ENCODE measurements around the gene UBE2D2.

Gene UBE2D2

DNA sequence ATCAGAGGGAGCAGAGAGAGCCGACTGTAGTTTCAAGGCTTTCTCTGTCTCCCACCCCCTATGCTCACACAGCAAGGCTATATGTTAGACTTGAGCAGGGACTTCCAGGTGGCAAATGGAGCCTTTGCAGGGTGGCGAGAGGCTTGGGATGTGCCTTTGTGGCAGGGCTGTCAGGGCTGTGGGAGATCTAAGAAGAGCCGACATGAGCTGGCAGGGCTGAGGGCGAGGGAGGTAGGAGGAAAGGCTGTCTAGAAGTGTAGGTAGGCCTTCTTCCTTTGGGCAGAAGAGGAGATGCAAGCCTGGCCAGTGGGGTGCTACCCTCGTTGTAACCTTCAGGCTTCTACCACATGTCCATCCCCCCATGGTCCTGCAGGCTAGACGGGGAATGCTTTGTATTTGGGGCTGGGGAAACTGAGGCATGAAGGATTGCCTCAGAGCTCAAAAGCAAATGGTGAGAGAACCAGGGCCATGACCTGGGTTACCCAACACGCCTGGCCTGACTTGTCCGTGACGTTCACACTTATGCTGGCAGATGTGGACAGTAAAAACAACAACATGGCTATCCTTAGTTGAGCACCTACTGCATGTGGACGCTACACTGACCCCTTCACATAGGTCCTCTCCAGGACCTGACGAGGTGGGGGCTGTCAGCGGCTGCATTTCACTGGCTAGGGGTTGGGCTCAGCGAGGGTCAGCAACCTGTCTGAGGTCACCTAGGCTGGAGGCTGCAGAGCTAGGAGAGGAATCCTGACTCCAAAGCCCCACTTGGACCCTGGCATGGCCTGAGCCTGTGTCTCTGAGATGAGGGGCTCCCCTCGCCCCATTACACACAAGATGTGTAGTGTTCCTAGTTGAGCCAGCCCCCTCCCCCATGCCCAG is 102.3 kb downstream of the UBE2D2 start:
- no peak for DNase-seq

DNA sequence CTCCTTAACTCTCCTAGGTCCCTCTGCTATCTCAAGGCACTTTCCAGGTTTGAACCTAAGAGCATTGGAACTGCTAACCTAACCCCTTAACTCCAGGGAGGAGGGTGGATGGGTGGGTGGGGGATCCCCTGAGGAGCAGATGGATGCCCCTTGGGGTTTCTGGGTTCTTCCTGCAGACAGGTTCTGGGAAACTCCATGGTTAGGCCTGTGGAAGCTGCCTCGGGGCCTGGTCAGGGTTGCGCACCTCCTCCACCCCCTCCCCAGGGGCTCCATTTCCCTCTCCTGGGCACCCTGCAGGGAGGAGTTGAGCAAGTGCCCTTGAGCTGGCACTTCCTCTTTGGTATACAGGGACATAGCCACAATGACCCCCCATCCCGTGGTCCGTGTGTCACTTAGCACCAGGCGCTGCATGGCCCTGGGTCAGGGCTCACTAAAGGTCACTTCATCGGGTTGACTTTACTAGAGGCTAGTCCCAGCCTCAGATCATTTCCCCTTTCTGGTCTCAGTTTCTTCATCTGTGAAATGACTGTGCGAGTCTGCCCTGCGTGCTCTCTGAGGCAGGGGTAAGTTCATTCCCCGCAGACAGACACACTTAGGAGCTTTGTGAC is 103.1 kb downstream of the UBE2D2 start:
- DNase-seq, result no peak

DNA sequence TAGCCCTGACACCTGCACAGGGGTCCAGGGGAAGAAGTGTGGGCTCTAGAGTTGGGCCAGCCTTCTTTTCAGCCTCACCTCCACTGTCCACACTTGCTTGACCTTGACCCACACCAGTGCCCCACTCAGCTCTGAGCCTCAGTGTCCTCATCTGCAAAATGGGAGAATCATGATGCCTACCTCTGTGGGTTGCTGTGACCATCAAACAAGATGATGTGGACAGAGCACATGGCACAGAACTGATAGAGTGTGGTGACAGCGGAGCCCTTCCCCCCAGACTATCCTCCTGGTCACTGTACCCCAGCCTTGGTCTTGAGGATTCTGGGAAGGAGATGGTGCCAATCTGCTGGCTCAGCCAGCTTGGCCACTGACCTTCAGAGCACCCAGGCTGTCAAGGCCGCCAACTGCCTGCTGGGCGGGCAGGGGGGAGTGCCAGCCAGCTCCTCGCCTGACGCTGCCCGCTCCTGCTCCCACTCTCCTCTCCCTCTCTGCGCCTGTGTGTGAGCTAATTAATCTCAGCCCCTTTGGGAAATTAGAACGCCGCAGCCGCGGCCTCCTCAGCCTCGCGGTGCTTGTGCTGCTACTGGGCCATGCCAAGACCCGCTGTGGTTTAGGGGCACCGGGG is 103.7 kb downstream of the UBE2D2 start:
- DNase-seq, result no peak

DNA sequence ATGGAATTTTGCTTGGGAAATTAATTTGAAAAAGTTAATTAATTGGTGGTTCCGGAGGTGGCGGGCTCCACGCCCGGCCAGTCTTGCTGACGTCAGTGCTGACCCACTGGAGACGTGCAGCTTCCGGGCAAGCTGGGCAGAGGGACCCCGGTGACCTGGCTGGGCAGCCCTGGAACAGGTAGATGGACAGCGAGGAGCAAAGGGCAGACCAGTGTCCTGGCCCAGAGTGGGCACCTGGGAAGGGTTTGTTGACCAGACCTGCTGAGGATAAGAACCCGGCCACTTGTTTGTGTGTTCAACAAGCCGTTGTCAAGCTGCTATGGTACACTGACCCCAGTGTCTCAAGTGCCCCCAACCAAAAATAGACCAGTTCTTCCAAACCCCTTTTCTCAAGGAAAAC is 104.5 kb downstream of the UBE2D2 start:
- no peak for DNase-seq

DNA sequence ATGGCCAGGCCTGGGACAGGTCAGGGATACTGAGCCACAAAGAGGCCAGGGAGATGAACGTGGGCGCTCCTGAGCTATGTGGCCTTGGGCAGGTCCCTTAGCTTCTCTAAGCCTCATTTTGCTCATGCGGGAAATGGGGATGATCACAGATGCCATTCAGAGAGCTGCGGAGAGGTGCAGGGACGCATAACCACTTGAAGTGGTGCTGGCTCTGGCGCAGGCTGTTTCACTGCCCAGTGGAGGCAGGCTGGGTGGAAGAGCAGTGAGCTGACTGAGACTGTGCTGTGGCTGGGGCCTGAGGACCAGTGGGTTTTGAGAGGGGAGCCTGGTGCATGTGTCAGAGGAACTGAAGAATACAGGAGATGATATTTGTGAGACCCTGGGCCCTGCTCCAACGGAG is 105.4 kb downstream of the UBE2D2 start:
- DNase-seq, result no peak

DNA sequence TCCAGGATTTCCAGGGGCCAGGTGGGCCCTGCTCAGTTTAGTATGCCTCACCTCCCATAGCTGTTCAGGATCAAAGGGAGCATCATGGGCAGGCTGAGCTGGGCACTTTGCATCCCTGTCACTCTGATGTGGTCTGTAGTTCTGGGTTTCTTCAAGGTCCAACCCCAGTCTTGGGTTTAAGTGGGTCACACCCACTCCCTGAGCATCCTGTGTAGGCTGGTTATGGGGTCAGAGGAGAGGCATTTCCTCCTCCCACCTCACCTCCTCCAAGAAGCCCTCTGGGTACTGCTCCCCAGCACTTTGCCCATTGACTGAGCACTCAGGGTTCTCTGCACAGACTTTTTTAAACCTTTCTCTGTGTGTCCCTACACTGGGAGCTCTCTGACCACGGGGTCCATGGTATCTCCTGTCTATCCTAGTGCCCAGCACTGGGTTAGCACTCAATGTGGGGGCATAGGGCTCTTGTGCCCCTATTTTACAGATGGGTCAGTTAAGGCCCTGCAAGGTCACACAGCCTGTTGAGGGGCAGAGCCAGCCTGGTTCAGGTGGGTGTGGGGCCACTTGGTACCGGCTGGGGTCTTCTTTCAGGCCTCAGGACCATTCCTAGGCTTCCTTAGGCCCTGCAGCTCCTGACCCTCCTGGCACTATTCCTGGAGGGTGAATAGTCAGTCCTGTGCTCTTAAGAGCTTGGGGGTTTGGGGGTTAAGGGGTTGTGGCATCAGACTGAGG is 106.0 kb downstream of the UBE2D2 start:
- DNase-seq, result no peak

DNA sequence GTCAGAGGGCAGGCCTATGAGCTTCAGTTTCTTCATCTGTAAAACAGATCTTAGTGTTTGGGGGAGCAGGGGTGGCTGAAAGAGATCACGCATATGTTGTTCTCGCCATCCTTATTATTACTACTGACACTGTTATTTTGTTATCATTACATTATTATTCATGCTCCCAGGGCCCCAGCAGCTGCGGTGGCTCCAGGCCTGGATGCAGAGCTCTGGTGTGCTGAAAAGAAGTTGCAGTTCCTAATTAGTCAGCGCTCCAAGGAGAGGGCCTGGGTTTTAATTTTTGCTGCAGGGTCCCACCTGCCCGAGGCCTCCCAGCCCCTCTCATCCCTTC is 106.6 kb downstream of the UBE2D2 start:
- no peak for DNase-seq

DNA sequence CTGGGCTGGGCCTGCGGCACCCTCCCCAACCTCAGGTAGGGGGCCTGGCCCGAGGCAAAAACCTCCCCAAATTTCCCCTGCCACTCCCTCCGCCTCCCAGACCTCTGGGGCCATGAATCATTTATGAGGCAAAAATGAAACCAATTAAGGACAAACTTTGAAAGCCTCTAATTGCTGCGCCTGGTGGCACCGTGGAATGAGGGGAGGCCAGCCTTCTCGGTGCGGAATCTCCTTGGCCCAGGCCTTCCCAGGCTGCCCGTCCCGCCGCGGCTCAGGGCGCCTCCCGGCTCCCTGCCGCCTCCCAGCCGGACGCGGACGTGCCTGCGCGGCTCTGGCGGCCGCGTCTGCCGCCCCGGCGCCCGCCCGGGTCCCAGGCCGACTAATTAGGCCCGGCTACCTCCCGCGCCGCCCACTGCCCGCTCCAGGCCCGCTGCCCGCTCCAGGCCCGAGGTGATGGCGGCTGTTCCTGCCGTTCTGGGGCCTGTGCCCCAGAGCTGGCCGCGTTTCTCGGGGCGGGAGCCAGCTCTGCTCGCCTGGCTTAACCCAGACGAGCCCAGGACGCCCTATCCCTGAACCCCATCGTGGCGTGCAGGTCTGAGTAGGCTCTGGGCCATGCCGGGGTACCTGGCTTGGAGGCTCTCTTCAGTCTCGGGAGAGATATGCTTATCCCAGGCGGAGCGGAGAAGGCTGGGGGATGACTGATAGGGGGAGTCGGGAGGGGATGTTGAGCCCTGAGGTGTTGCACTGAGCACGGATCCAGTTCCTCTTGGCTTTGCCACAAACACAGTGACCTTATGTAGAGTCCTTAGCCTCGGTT is 107.1 kb downstream of the UBE2D2 start:
- DNase-seq, result no peak

DNA sequence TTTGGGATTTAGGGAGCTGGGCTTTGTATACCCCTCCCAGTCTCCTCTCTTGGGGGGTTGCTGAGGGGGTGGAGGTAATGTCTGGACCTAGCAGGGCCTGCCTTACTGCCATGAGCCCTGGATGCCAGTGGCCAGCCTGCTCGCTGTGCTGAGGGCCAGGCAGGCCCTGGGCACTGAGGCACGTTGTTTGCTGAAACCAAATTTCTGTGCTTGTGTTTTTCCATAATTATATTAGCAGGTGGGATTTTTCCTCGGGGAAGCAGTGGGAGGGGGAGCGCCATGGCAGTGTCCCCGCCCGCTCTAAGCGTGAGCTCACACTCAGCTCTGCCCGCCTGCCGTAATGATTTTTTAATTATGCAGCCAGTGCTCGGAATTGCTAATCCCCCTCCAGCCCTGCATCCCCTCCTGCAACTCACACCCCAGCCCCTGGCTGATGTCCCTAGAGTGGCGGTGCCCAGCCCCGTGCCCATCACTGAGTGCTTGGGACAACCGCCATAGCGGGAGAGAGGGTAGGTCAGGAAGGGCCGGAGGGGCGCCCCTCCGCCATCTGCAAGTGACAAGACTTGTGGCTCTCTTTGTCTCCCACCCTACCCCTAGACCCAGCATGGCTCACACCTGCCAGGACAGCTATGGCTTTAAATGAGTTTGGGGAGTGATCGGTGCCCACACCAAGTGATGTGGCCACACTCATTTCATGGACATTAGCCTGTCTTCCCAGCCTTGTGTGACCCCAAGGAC is 108.0 kb downstream of the UBE2D2 start:
- DNase-seq, result peak; percentile 26

DNA sequence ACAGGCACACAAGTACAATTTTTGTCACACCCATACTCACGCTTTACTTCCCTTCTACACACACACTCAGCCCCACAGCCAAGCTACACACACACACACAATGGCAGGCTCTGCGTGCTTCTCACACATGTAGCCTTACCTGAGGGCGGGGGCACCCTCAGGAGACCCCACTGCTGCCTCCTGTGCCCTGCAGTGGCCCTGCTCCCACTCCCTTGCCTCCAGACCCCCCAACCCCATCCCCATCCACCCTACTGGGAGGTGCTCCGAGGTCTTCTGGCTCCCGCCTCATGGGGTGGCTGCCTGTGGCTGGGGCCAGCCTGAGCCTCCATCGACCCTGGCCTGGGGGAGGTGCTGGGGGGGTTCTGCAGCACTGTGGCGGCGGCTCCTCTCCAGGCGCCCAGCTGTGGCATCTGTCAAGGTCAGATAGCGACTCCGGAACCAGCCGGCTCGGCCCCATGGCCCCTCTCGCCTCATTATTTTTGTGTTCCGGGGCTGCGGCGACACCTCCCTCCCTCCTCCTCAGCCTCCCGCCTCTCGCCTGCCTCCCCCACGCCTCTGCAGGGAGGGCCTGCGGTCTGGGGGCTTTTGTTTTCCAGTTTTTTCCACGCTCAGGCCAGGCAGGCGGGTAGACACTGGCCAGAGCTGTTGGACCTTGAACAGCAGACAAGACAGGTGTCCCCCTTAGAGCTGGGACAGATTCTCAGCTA is 108.7 kb downstream of the UBE2D2 start:
- DNase-seq, result no peak

DNA sequence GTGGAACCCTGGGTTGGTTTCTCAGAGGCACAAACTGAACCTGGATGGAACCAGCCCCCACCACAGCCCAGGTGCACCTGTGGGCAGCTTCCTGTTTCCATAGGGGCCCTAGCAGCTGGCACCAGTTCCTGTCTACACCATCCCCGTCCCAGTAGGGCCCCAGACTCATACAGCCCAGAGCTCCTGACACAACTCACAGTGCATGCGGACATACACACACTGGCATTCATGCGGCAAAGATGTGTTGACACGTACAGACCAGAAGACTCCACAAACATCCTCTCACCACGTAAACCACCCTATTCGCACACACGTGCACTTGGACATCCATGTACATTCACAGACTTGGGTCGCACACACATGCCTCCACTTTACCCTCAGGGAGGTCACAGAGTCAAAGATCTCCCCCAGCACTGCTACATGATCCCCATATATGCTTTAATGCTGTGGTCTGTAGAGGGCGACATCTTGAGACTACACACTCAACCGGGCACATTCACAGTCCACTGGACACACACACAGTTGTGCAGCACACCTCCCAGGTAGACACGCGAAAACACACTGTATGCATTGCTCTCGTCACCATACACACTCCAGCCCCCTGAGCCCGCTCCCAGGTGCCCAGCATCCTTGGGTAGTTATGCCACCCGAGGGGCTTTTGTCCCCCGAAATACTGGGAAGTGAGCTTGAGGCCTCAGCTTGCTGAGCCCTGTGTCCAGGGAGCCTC is 109.4 kb downstream of the UBE2D2 start:
- no peak for DNase-seq

DNA sequence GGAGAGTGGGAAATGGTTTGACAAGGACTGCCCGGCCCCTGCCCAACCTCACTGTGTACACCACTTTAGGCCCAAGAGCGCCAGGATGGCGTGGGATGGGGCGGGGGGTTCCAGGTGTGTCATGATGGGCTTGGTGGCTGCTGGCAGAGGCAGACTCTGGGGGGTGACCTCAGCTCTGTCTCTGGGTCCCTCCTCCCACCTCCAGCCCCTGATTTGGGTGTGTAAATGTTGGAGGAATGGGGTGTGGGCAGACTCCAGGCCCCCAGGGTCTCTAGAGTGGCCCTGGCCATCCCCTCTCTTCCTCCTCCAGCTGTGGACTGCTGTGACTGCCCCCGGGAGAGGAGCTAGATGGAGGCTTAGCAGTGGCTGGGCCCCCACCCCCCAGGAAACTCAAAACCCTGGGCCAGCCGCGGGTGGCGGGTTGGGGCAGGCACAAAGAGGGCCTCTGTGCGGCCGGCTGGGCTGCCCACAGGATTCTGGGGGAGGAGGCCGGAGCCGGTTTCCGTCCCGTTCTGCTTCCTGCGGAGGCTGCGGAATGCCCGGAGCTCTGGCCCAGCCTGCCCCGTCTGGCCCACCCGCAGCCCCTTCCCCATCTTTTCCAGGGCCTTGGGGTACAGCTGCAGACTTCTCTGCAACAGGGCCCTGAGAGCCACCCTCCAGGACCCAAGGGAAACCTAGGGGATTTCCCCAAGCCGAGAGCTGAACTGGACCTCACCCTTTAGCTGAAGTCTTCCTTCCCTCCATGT is 110.1 kb downstream of the UBE2D2 start:
- no peak for DNase-seq

DNA sequence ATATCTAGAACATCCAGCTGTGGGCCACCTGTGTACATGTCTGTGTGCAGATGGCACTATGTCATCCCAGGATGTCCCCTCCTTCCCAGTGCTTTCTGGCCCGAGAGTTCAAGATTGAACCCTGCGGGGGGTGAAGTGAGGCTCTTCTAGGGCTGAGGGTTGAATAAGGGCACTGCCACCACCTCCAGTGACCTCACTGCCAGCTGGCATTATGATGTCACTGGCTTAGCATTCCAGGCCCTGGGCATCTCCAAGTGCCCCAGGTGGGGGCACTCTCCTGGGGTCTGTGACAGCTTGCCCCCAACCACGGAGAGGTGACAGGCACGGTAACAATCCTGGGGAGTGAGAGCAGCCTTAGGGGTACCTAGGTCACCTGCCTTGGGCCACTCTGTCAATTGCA is 114.1 kb downstream of the UBE2D2 start:
- no peak for DNase-seq

DNA sequence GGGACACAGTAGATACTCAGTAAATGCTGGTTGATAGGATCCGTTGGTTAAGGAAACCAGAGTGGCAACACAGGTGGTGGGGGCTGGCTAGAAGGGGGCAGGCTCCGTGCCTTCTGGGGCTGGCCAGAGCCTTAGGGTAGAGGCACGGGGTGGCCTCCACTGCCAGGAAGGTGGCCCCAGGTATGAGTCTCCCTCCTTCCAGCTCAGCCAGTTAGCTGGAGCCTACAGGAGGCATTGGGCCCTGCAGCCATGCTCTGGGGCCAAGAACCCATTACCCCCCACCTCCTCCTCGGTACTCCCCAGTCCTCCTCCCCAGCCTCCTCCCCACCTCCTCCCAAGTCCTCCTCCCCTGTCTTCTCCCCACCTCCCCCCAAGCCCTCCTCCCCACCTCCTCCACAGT is 114.7 kb downstream of the UBE2D2 start:
- no peak for DNase-seq

DNA sequence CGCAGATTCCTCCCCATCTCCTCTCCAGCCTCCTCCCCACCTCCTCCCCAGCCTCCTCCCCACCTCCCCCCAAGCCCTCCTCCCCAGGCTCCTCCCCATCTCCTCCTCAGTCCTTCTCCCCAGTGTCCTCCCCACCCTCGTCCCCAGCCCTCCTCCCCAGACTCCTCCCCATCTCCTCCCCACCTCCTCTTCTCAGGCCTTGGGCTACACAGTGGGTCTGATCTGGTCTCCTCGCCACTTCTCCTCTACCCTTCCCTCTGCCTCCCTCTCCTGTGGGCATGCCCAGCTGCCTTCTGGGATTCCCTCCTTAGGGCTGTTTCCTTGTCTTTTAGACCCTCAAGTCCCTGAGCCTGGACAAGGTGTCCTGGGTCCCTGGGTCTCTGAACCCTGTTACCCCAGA is 115.3 kb downstream of the UBE2D2 start:
- DNase-seq, result no peak

DNA sequence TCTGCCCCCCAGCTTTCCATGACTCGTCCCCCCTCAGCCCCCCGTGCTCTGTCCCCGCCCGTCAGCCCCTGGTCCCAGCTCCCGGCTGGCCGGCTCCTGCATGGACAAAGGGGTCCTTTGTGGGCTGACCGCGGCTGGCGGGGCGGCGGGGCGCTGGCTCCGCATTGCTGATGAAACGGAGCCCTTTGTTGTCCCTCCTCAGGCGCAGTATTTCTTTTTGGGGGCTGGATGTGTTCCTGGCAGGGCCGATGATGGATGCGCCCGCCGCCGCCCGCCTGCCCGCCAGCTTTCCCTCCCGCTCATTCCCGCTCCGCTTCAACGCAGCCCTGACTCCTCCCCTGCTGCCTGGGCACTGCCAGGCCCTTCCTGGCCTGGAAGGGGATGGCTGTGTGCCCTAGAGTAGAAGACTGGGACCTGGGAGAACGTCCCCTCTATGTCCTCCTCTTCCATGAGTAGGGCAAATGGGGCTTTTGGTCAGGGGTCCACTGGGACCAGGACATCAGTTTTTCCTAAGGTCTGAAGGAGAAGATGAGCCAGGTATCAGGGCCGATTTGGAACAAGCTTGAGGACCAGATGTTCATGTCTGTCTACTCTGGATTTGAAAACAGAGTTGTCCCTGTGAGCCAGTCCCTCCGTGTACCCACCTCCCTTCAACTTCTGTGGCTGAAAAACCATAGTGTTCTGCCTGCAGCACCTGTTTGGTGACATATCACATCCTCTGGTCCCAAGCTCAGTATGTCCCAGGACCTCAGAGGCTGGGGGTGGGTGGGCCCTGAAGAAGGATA is 116.0 kb downstream of the UBE2D2 start:
- DNase-seq, result no peak
